Endothelial cell (in vitro differentiated cells): ENCODE results near the gene ZIC4. TPM values are rescaled to one million over a fixed set of nuclear protein-coding genes. Genes with fewer than 3 reads are reported as not detected.

Experiments used
- DNase-seq: peaks from one replicate; pipeline ENCODE4 v3.0.0; 2021; ENCODE audit warnings: low spot score
- H3K27ac Mint-ChIP-seq: one replicate; pipeline ENCODE4 v1.8.0; 2021; ENCODE audit warnings: mixed read lengths, inconsistent platforms; ENCODE audit not compliant: unreplicated experiment
- H3K27me3 Mint-ChIP-seq: one replicate; pipeline ENCODE4 v1.8.0; 2021; ENCODE audit warnings: mild to moderate bottlenecking, moderate library complexity, mixed read lengths, inconsistent platforms; ENCODE audit not compliant: unreplicated experiment
- H3K36me3 Mint-ChIP-seq: one replicate; pipeline ENCODE4 v1.8.0; 2021; ENCODE audit warnings: mild to moderate bottlenecking, low read depth, mixed read lengths, inconsistent platforms; ENCODE audit not compliant: unreplicated experiment
- H3K4me1 Mint-ChIP-seq: one replicate; pipeline ENCODE4 v1.8.0; 2021; ENCODE audit warnings: mild to moderate bottlenecking, mixed read lengths, inconsistent platforms; ENCODE audit not compliant: unreplicated experiment
- H3K4me3 Mint-ChIP-seq: one replicate; pipeline ENCODE4 v1.8.0; 2021; ENCODE audit warnings: mild to moderate bottlenecking, mixed read lengths, inconsistent platforms; ENCODE audit not compliant: unreplicated experiment
- H3K9me3 Mint-ChIP-seq: one replicate; pipeline ENCODE4 v1.8.0; 2021; ENCODE audit warnings: mixed read lengths, inconsistent platforms; ENCODE audit not compliant: unreplicated experiment
- total RNA-seq: library from RNA; stranded (reverse); fragmentation: NEBNext Ultra II Directional; extraction: Animal tissue kit (Norgen Biotek cat#: 25700); gene quantifications from one replicate; pipeline ENCODE4 v1.2.1, GENCODE V29; 2021; ENCODE audit not compliant: unreplicated experiment
- TF ChIP-seq, protein P1 (sequence below): fragments of 200-600 bp; sonication (generic); IDR thresholded peaks from one replicate; pipeline ENCODE4 v1.5.0; 2021; ENCODE audit warnings: antibody characterized with exemption; ENCODE audit not compliant: unreplicated experiment

ZIC4 gene
- total RNA-seq, 1 donor from 2014 or later: 2.2 TPM

GRCh38 chr3:147371140-147371539 lies 35.2 kb downstream of the ZIC4 start:
- H3K9me3 Mint-ChIP-seq: no peaks in the 10 kb centered on the region
- TF ChIP-seq, protein P1, sequence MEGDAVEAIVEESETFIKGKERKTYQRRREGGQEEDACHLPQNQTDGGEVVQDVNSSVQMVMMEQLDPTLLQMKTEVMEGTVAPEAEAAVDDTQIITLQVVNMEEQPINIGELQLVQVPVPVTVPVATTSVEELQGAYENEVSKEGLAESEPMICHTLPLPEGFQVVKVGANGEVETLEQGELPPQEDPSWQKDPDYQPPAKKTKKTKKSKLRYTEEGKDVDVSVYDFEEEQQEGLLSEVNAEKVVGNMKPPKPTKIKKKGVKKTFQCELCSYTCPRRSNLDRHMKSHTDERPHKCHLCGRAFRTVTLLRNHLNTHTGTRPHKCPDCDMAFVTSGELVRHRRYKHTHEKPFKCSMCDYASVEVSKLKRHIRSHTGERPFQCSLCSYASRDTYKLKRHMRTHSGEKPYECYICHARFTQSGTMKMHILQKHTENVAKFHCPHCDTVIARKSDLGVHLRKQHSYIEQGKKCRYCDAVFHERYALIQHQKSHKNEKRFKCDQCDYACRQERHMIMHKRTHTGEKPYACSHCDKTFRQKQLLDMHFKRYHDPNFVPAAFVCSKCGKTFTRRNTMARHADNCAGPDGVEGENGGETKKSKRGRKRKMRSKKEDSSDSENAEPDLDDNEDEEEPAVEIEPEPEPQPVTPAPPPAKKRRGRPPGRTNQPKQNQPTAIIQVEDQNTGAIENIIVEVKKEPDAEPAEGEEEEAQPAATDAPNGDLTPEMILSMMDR: no peak
- no peak overlapping the region for H3K4me3 Mint-ChIP-seq

DNA sequence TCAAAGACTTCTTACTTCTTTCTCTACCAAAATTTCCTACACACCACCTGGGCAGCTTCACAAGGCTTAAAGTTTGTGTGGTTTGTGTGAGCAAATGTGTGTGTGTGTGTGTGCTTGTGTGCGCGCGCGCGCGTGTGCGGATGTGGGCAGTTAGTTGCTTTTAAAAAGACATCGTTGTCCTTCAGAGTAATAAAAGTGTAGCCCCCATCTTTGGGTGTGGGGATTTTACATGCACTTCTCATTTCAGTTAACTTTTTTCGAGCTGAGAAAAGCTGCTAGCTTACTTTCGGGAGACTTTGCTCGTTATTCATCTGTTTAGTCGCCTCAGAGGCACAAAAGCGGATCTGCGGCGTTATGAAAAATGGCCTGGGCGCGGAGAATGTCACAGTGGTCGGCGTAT lies 36.0 kb downstream of the ZIC4 start:
- Mint-ChIP-seq H3K4me1 (peaks cover 14% of the 10 kb centered on the region), H3K36me3 (no peaks in the 10 kb centered on the region), H3K4me3 (no peak overlapping the region), H3K27me3 (peaks cover 30% of the 10 kb centered on the region), H3K27ac (no peak overlapping the region), H3K9me3 (no peaks in the 10 kb centered on the region)
- TF ChIP-seq, protein P1: no peak
- DNase-seq: no peak

More at GRCh38 chr3:147371140-147371539, 35.2 kb downstream of the ZIC4 start:
- peaks cover 14% of the 10 kb centered on the region for H3K4me1 Mint-ChIP-seq
- H3K27me3 Mint-ChIP-seq: peaks cover 30% of the 10 kb centered on the region
- no peak overlapping the region for H3K27ac Mint-ChIP-seq
- H3K36me3 Mint-ChIP-seq: no peaks in the 10 kb centered on the region
- DNase-seq: no peak

DNA sequence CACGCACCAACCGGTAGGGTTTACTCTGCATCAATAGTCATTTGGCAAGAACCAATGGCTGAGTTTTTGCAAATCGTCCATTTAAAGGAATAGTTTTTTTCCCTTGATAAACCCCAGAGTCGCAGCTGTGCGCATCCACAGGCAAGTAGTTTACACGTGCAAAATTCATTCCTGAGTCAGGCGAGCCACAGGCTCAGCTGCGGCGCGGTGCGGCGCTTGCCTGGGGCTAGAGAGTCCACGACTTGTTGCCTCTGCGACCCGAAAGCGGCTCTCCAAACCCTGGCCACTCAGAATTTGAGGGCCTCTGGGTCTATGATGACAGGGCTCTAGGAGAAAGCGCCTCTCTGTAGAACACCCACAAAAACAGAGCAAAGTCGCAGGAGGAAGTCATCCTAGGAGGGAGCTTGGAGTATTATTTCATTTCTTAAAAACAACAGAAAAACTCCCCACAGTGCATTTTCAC lies 36.7 kb downstream of the ZIC4 start:
- H3K36me3 Mint-ChIP-seq: no peaks in the 10 kb centered on the region
- H3K9me3 Mint-ChIP-seq: no peaks in the 10 kb centered on the region
- H3K4me1 Mint-ChIP-seq: peaks cover 14% of the 10 kb centered on the region
- TF ChIP-seq, protein P1: no peak
- no peak overlapping the region for H3K27ac Mint-ChIP-seq
- no peak overlapping the region for H3K4me3 Mint-ChIP-seq
- DNase-seq: no peak
- peaks cover 30% of the 10 kb centered on the region for H3K27me3 Mint-ChIP-seq

- no peak for DNase-seq
- Mint-ChIP-seq H3K27ac (no peak overlapping the region), H3K27me3 (peaks cover 27% of the 10 kb centered on the region), H3K9me3 (no peaks in the 10 kb centered on the region), H3K36me3 (no peaks in the 10 kb centered on the region), H3K4me3 (no peak overlapping the region), H3K4me1 (peaks cover 14% of the 10 kb centered on the region)
- TF ChIP-seq, protein P1: no peak
These were observed 37.1 kb downstream of the ZIC4 start for GRCh38 chr3:147369231-147369630.

- no peak overlapping the region for H3K27ac Mint-ChIP-seq
- H3K9me3 Mint-ChIP-seq: no peaks in the 10 kb centered on the region
- peaks cover 14% of the 10 kb centered on the region for H3K4me1 Mint-ChIP-seq
- peaks cover 28% of the 10 kb centered on the region for H3K27me3 Mint-ChIP-seq
- TF ChIP-seq, protein P1: no peak
- H3K36me3 Mint-ChIP-seq: no peaks in the 10 kb centered on the region
- no peak overlapping the region for H3K4me3 Mint-ChIP-seq
- DNase-seq: no peak
These were observed 37.7 kb downstream of the ZIC4 start for GRCh38 chr3:147368561-147369221.
